ENCODE measurements around the gene CYB5R2.

The CYB5R2 gene

GRCh38 chr11:7636350-7636749 lies 37.0 kb downstream of the CYB5R2 start:
- DNase-seq = no peak

DNA sequence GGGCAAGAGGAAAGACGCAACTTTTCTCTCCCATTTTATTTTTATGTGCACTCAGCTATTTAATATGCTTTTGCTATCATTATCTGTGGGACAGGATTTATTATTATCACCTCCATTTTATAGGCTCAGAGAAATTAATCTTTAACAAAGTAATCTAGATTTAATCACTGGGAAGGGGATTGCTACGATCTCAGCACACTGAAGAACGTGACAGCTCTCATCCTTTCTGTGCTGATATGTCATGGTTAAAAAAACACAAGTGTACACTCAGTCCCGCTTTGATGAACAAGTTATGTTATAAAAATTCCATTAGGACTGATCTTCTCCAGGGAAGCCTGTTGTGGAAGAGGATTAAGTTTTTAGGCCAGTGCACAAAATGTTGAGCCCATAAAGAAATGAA lies 37.6 kb downstream of the CYB5R2 start:
- DNase-seq = no peak

- no peak for DNase-seq
These were observed 38.2 kb downstream of the CYB5R2 start for GRCh38 chr11:7635137-7635536.

DNA sequence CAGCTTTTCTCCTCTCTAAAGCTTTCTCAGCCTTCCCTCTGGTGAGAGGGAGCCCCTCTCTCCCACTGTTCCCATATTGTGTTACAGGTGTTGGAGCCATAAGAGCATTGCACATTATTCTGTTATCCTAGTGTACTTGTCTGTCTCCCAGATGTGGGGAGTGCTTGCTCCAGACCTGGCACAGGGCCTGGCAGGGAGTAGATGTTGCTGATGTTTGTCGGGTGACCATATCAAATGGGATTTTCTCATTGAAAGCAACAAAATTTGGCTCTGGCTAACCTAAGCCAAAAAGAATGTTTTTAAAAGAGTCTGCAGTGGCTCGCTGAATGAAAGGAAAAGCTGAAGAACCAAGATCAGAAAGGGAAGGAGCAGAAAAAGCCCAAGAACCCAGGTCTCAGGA lies 41.1 kb downstream of the CYB5R2 start:
- DNase-seq = no peak

DNA sequence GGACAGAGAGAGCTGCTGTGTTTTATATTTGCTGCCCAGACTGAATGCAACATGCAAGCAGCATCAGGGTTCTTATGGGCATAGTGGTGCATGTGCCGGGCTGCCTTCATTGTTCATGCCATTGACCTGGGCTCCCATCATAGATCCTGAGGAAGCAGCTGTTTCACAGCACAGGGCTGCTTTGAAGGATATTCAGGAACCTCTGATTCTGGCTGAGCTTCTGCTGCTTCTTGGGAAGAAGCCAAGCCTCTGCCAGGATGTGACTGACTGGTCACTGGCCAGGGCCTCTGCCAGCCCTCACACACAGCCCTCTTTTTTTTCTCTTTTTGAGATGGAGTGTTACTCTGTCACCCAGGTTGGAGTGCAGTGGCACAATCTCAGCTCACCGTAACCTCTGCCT lies 43.3 kb downstream of the CYB5R2 start:
- DNase-seq = no peak

DNA sequence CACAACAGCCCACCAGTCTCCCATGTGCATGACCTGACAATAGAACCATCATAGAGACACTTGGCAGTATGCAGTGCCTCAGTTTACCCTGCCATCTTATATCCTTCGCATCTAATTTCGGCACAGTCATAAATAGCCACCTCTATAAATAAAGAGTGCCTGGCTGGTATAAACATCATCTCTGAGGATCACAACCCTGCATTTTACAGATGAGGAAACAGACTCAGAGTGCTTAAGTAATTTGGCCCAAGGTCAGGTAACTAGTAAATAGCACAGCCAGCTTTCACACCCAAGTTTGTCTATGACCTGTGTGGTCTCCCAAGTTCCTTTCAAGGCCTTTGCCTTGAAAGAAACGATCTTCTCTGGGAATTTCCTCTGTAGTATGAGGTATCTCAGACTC lies 44.6 kb downstream of the CYB5R2 start:
- DNase-seq = no peak

- no peak for DNase-seq
These were observed 50.6 kb downstream of the CYB5R2 start for GRCh38 chr11:7622721-7623120.

DNA sequence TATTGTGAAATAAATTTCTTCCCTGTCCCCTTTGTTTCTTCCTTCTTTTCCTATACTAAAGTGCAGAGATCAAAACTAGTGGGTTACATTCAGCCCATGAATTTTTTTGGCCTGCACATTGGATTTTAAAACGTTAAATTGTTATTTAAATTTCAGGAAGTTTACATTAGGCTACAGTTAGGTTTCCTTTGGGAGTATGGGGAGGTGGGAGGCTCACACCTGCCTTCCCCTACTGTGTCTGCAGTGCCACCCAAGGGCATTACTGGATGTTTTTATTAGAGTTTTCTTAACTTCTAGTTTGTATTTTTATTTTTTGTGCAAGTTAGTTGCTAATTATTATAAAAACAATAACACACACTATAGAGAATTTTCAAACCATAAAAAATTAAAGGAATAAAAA lies 51.7 kb downstream of the CYB5R2 start:
- no peak for DNase-seq

DNA sequence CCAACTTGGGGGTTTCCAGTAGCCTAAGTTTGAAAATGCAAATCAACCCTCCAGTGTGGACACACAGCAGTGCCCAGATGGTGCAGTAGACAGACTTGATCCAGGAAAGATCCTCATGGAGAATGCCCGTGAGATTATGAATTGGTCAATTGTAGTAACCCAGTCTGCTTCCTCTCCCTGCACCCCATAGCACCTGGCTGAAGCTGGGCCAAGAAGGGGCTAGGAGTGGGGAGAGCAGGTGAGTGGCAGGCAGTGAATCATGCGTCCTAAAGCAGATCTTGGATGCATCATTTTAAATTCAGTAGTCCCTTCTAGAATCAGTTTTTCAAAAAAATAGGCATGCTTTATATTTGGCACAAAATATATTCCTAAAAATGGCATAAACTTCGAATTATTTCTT lies 52.2 kb downstream of the CYB5R2 start:
- no peak for DNase-seq

GRCh38 chr11:7619322-7619721 lies 54.0 kb downstream of the CYB5R2 start:
- no peak for DNase-seq

- DNase-seq = no peak
These were observed 56.3 kb downstream of the CYB5R2 start for GRCh38 chr11:7617032-7617431.

Measured in AML-193 (cell line).